HepG2 (cell line): ENCODE measurements around the gene CARHSP1. TPM values are rescaled to one million over a fixed set of nuclear protein-coding genes. Genes with fewer than 3 reads are reported as not detected.
A peak's percentile ranks its signal among the peaks of the same experiment; 100 is the strongest.

Source experiments
- CEBPB ChIP-seq: IDR thresholded peaks from 2 replicates; pipeline ENCODE4 v1.6.1; 2011; ENCODE audit warnings: low read depth, low read length, improper control_type of control experiment, borderline replicate concordance
- GABPB1 ChIP-seq: IDR thresholded peaks from 2 replicates; pipeline ENCODE4 v1.6.1; 2016; ENCODE audit warnings: mild to moderate bottlenecking, missing genetic modification reagents, moderate library complexity, missing compliant biosample characterization
- NRL ChIP-seq: sonication (generic); formaldehyde crosslinking; IDR thresholded peaks from 2 replicates; pipeline ENCODE4 v1.5.0; 2020; ENCODE audit warnings: missing genetic modification reagents, mild to moderate bottlenecking, moderate library complexity, borderline replicate concordance
- POLR2A ChIP-seq, 2 experiments: IDR thresholded peaks; 2 replicates each; pipeline ENCODE4 v1.6.1; 2011; ENCODE audit warnings: low read depth in 2 of 2, low read length in 2 of 2, mild to moderate bottlenecking in 1 of 2, moderate library complexity in 1 of 2; ENCODE audit not compliant: insufficient read depth in 1 of 2
- TEAD3 ChIP-seq: optimal IDR thresholded peaks from 2 replicates; pipeline ENCODE3; 2016; ENCODE audit warnings: borderline replicate concordance
- YEATS4 ChIP-seq: sonication (generic); formaldehyde crosslinking; IDR thresholded peaks from 2 replicates; pipeline ENCODE4 v1.4.0; 2020; ENCODE audit warnings: missing genetic modification reagents, borderline replicate concordance
- ZNF501 ChIP-seq: sonication (generic); formaldehyde crosslinking; IDR thresholded peaks from 2 replicates; pipeline ENCODE4 v1.5.1; 2020; ENCODE audit warnings: mild to moderate bottlenecking, moderate library complexity, missing genetic modification reagents
- ZNF841 ChIP-seq: sonication (generic); formaldehyde crosslinking; IDR thresholded peaks from 2 replicates; pipeline ENCODE4 v1.8.1; 2023; ENCODE audit warnings: missing genetic modification reagents, borderline replicate concordance
- ZSCAN22 ChIP-seq: sonication (generic); formaldehyde crosslinking; IDR thresholded peaks from 2 replicates; pipeline ENCODE4 v1.4.0; 2020; ENCODE audit warnings: mild to moderate bottlenecking, missing genetic modification reagents
- polyA plus RNA-seq, 8 experiments: library from polyadenylated mRNA; depleted of rRNA in 3 of 8; stranded (reverse) in 7 of 8; unstranded in 1 of 8; fragments of >200 nt; fragmentation: Illumina TruSeq in 4 of 8; extraction: Trizol in 4 of 8; gene quantifications; 2 replicates each; pipeline versions ENCODE4 v1.2.1 to v1.2.3, GENCODE V29; 2011 to 2016; ENCODE audit warnings: low read depth in 4 of 8, missing spikeins in 1 of 8, mixed read lengths in 1 of 8; ENCODE audit not compliant: insufficient read depth in 1 of 8
- total RNA-seq, 5 experiments: library from RNA; depleted of rRNA; stranded (reverse); fragments of >200 nt; fragmentation: Illumina TruSeq; extraction: Trizol; gene quantifications; 2 replicates each; pipeline ENCODE4 v1.2.3, GENCODE V29; 2016; ENCODE audit warnings: low read depth in 1 of 5
- TF ChIP-seq, protein P1 (sequence below): sonication (generic); formaldehyde crosslinking; conservative IDR thresholded peaks from 2 replicates; pipeline ENCODE4 v1.5.0; 2020; ENCODE audit warnings: missing genetic modification reagents
- TF ChIP-seq, protein P2 (sequence below): sonication (generic); formaldehyde crosslinking; IDR thresholded peaks from 2 replicates; pipeline ENCODE4 v1.5.1; 2020; ENCODE audit warnings: mild to moderate bottlenecking, missing genetic modification reagents, moderate library complexity
- TF ChIP-seq, protein P3 (sequence below): sonication (generic); formaldehyde crosslinking; IDR thresholded peaks from one replicate; pipeline ENCODE4 v1.5.1; 2020; ENCODE audit warnings: mild to moderate bottlenecking, missing genetic modification reagents; ENCODE audit errors: not compliant biosample characterization
- TF ChIP-seq, protein P4 (sequence below): sonication (generic); formaldehyde crosslinking; IDR thresholded peaks from 2 replicates; pipeline ENCODE4 v1.9.0; 2021; ENCODE audit warnings: missing genetic modification reagents, borderline replicate concordance

CARHSP1 gene
- total and polyA plus RNA-seq, 2 of the 13 experiments (the other 11 are each of a cell fraction or from before 2014, with no cell fraction given), result 173 to 345 TPM

DNA sequence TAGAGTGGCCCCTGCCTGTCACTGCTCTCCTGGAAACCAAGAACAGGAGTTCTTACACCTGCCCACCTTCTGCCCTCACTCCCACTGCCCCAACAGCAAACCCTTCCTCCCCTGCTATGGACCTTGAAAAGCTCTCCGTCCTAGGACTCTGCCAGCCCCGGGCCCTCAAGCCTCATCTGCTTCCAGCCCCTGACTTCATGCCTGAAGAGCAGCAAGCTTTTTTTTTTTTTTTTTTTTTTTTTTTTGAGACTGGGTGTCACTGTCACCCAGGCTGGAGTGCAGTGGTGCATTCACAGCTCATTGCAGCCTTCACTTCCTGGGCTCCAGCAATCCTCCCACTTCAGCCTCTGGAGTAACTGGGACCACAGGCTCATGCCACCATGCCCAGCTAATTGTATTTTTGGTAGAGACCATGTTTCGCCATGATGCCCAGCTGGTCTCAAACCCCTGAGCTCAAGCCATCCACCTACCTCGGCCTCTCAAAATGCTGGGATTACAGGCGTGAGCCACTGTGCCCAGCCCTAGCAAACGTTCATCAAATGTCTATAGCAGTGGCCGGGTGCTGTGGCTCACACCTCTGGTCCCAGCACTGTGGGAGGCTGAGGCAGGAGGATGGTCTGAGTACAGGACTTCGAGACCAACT, 16.9 kb downstream of the CARHSP1 start (continued):
- TF ChIP-seq, protein P1, sequence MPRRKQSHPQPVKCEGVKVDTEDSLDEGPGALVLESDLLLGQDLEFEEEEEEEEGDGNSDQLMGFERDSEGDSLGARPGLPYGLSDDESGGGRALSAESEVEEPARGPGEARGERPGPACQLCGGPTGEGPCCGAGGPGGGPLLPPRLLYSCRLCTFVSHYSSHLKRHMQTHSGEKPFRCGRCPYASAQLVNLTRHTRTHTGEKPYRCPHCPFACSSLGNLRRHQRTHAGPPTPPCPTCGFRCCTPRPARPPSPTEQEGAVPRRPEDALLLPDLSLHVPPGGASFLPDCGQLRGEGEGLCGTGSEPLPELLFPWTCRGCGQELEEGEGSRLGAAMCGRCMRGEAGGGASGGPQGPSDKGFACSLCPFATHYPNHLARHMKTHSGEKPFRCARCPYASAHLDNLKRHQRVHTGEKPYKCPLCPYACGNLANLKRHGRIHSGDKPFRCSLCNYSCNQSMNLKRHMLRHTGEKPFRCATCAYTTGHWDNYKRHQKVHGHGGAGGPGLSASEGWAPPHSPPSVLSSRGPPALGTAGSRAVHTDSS (CRISPR knock-in tag), result no peak
- TF ChIP-seq ZSCAN22 (CRISPR knock-in tag) (no peak), ZNF501 (CRISPR knock-in tag) (0 out of 2 replicates have a peak, but pooled peaks have one; percentile 19), ZNF841 (CRISPR knock-in tag) (no peak), TEAD3 (no peak), YEATS4 (CRISPR knock-in tag) (no peak), POLR2A (IDR thresholded peaks at IDR 0.05; ENCODE audit: insufficient read depth in 1 of 2, low read depth in 2 of 2, low read length in 2 of 2) (peak in 1 of 2 experiments; percentile 32; a peak in 2 of 4 replicates), GABPB1 (CRISPR knock-in tag) (no peak), CEBPB (no peak), NRL (CRISPR knock-in tag) (peak; percentile 52; the same call in 1 of the 2 replicates)
- TF ChIP-seq, protein P2, sequence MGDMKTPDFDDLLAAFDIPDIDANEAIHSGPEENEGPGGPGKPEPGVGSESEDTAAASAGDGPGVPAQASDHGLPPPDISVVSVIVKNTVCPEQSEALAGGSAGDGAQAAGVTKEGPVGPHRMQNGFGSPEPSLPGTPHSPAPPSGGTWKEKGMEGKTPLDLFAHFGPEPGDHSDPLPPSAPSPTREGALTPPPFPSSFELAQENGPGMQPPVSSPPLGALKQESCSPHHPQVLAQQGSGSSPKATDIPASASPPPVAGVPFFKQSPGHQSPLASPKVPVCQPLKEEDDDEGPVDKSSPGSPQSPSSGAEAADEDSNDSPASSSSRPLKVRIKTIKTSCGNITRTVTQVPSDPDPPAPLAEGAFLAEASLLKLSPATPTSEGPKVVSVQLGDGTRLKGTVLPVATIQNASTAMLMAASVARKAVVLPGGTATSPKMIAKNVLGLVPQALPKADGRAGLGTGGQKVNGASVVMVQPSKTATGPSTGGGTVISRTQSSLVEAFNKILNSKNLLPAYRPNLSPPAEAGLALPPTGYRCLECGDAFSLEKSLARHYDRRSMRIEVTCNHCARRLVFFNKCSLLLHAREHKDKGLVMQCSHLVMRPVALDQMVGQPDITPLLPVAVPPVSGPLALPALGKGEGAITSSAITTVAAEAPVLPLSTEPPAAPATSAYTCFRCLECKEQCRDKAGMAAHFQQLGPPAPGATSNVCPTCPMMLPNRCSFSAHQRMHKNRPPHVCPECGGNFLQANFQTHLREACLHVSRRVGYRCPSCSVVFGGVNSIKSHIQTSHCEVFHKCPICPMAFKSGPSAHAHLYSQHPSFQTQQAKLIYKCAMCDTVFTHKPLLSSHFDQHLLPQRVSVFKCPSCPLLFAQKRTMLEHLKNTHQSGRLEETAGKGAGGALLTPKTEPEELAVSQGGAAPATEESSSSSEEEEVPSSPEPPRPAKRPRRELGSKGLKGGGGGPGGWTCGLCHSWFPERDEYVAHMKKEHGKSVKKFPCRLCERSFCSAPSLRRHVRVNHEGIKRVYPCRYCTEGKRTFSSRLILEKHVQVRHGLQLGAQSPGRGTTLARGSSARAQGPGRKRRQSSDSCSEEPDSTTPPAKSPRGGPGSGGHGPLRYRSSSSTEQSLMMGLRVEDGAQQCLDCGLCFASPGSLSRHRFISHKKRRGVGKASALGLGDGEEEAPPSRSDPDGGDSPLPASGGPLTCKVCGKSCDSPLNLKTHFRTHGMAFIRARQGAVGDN (CRISPR knock-in tag), result peak; percentile 13; the same call in 1 of the 2 replicates
- TF ChIP-seq, protein P3, sequence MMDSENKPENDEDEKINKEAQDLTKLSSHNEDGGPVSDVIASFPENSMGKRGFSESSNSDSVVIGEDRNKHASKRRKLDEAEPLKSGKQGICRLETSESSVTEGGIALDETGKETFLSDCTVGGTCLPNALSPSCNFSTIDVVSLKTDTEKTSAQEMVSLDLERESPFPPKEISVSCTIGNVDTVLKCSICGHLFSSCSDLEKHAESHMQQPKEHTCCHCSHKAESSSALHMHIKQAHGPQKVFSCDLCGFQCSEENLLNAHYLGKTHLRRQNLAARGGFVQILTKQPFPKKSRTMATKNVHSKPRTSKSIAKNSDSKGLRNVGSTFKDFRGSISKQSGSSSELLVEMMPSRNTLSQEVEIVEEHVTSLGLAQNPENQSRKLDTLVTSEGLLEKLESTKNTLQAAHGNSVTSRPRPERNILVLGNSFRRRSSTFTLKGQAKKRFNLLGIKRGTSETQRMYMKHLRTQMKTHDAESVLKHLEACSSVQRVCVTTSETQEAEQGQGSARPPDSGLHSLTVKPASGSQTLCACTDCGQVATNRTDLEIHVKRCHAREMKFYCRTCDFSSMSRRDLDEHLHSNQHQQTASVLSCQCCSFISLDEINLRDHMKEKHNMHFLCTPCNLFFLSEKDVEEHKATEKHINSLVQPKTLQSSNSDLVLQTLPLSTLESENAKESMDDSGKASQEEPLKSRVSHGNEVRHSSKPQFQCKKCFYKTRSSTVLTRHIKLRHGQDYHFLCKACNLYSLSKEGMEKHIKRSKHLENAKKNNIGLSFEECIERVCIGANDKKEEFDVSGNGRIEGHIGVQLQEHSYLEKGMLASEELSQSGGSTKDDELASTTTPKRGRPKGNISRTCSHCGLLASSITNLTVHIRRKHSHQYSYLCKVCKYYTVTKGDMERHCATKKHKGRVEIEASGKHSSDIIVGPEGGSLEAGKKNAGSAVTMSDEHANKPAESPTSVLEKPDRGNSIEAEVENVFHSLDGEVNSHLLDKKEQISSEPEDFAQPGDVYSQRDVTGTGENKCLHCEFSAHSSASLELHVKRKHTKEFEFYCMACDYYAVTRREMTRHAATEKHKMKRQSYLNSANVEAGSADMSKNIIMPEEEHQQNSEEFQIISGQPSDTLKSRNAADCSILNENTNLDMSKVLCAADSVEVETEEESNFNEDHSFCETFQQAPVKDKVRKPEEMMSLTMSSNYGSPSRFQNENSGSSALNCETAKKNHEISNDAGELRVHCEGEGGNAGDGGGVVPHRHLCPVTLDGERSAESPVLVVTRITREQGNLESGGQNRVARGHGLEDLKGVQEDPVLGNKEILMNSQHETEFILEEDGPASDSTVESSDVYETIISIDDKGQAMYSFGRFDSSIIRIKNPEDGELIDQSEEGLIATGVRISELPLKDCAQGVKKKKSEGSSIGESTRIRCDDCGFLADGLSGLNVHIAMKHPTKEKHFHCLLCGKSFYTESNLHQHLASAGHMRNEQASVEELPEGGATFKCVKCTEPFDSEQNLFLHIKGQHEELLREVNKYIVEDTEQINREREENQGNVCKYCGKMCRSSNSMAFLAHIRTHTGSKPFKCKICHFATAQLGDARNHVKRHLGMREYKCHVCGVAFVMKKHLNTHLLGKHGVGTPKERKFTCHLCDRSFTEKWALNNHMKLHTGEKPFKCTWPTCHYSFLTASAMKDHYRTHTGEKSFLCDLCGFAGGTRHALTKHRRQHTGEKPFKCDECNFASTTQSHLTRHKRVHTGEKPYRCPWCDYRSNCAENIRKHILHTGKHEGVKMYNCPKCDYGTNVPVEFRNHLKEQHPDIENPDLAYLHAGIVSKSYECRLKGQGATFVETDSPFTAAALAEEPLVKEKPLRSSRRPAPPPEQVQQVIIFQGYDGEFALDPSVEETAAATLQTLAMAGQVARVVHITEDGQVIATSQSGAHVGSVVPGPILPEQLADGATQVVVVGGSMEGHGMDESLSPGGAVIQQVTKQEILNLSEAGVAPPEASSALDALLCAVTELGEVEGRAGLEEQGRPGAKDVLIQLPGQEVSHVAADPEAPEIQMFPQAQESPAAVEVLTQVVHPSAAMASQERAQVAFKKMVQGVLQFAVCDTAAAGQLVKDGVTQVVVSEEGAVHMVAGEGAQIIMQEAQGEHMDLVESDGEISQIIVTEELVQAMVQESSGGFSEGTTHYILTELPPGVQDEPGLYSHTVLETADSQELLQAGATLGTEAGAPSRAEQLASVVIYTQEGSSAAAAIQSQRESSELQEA (CRISPR knock-in tag), result no peak
- TF ChIP-seq, protein P4, sequence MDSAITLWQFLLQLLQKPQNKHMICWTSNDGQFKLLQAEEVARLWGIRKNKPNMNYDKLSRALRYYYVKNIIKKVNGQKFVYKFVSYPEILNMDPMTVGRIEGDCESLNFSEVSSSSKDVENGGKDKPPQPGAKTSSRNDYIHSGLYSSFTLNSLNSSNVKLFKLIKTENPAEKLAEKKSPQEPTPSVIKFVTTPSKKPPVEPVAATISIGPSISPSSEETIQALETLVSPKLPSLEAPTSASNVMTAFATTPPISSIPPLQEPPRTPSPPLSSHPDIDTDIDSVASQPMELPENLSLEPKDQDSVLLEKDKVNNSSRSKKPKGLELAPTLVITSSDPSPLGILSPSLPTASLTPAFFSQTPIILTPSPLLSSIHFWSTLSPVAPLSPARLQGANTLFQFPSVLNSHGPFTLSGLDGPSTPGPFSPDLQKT (CRISPR knock-in tag), result no peak
